ENCODE measurements around the gene CAPRIN2.

CAPRIN2 gene

GRCh38 chr12:30754750-30755394, at the start of gene CAPRIN2:
CAPRIN2 (minus strand) TSS chr12:30754951; CDS start chr12:30753520, 1,431 bp downstream.
- no peak for TF ChIP-seq Cebpa-rat (IDR thresholded peaks at IDR 0.05)
- Histone ChIP-seq H3K4me1 (peaks cover 20% of the 10 kb centered on the region), H3K4me2 (peak within 1 kb of the TSS; percentile 95), H3K9me3 (no peaks in the 10 kb centered on the region), H4K20me1 (no peaks in the 10 kb centered on the region), H3K27me3 (no peaks in the 10 kb centered on the region), H3K4me3 (peak within 1 kb of the TSS; percentile 85), H3K36me3 (no peaks in the 10 kb centered on the region), H3K27ac (peak within 1 kb of the TSS; percentile 79), H3K9ac (peak within 1 kb of the TSS; percentile 83)

- peaks cover 17% of the 10 kb centered on the region for H3K9me3 ChIP-seq
Observed at GRCh38 chr12:30797689-30798088, 42.9 kb upstream of the CAPRIN2 start.

GRCh38 chr12:30796891-30797371, 42.2 kb upstream of the CAPRIN2 start:
- peaks cover 17% of the 10 kb centered on the region for H3K9me3 ChIP-seq
- peaks cover 10% of the 10 kb centered on the region; the same call in 1 of the 2 replicates for H3K4me1 ChIP-seq
- no peak overlapping the region for H3K9ac ChIP-seq
- no peaks in the 10 kb centered on the region for H3K36me3 ChIP-seq
- H3K27ac ChIP-seq: no peak overlapping the region
- H3K4me3 ChIP-seq: no peak overlapping the region
- H3K4me2 ChIP-seq: peak overlapping the region; percentile 81; the same call in 1 of the 2 replicates
- peaks cover 39% of the 10 kb centered on the region for H3K27me3 ChIP-seq
- TF ChIP-seq Cebpa-rat (IDR thresholded peaks at IDR 0.05): no peak
- H4K20me1 ChIP-seq: peaks cover 54% of the 10 kb centered on the region

More at GRCh38 chr12:30797689-30798088, 42.9 kb upstream of the CAPRIN2 start:
- H3K27ac ChIP-seq: no peak overlapping the region
- no peak overlapping the region for H3K4me2 ChIP-seq
- peaks cover 39% of the 10 kb centered on the region for H3K27me3 ChIP-seq
- H3K4me3 ChIP-seq: no peak overlapping the region
- H3K9ac ChIP-seq: no peak overlapping the region
- H4K20me1 ChIP-seq: peaks cover 49% of the 10 kb centered on the region
- TF ChIP-seq Cebpa-rat (IDR thresholded peaks at IDR 0.05): no peak
- H3K4me1 ChIP-seq: peaks cover 10% of the 10 kb centered on the region; the same call in 1 of the 2 replicates
- H3K36me3 ChIP-seq: no peaks in the 10 kb centered on the region

- no peak for TF ChIP-seq Cebpa-rat (IDR thresholded peaks at IDR 0.05)
- Histone ChIP-seq H3K9me3 (peaks cover 17% of the 10 kb centered on the region), H3K27ac (no peak overlapping the region), H3K36me3 (no peaks in the 10 kb centered on the region), H3K9ac (no peak overlapping the region), H3K4me2 (peak overlapping the region; percentile 81), H3K4me1 (peaks cover 10% of the 10 kb centered on the region; the same call in 1 of the 2 replicates), H4K20me1 (peaks cover 54% of the 10 kb centered on the region), H3K27me3 (peaks cover 39% of the 10 kb centered on the region), H3K4me3 (peak overlapping the region; percentile 63)
Observed at GRCh38 chr12:30796313-30796780, 41.6 kb upstream of the CAPRIN2 start.

- Histone ChIP-seq H3K4me3 (peak overlapping the region; percentile 63), H3K27me3 (peaks cover 39% of the 10 kb centered on the region), H3K9me3 (peaks cover 17% of the 10 kb centered on the region), H4K20me1 (peaks cover 54% of the 10 kb centered on the region), H3K4me1 (peaks cover 10% of the 10 kb centered on the region; the same call in 1 of the 2 replicates), H3K27ac (no peak overlapping the region), H3K9ac (no peak overlapping the region), H3K4me2 (peak overlapping the region; percentile 81), H3K36me3 (no peaks in the 10 kb centered on the region)
- no peak for TF ChIP-seq Cebpa-rat (IDR thresholded peaks at IDR 0.05)
Observed at GRCh38 chr12:30795410-30796312, 40.9 kb upstream of the CAPRIN2 start.

- Histone ChIP-seq H3K4me2 (no peak overlapping the region), H4K20me1 (peaks cover 54% of the 10 kb centered on the region), H3K27me3 (peaks cover 39% of the 10 kb centered on the region), H3K9me3 (peaks cover 17% of the 10 kb centered on the region), H3K4me3 (no peak overlapping the region), H3K27ac (no peak overlapping the region), H3K36me3 (no peaks in the 10 kb centered on the region), H3K4me1 (peaks cover 10% of the 10 kb centered on the region; the same call in 1 of the 2 replicates), H3K9ac (no peak overlapping the region)
- TF ChIP-seq Cebpa-rat (IDR thresholded peaks at IDR 0.05): no peak
Observed at GRCh38 chr12:30794591-30795409, 40.0 kb upstream of the CAPRIN2 start.

- peaks cover 54% of the 10 kb centered on the region for H4K20me1 ChIP-seq
- peaks cover 10% of the 10 kb centered on the region; the same call in 1 of the 2 replicates for H3K4me1 ChIP-seq
- no peak overlapping the region for H3K4me3 ChIP-seq
- TF ChIP-seq Cebpa-rat (IDR thresholded peaks at IDR 0.05): no peak
- peaks cover 17% of the 10 kb centered on the region for H3K9me3 ChIP-seq
- H3K27ac ChIP-seq: no peak overlapping the region
- H3K36me3 ChIP-seq: no peaks in the 10 kb centered on the region
- no peak overlapping the region for H3K4me2 ChIP-seq
- H3K9ac ChIP-seq: no peak overlapping the region
- H3K27me3 ChIP-seq: peaks cover 39% of the 10 kb centered on the region
Observed at GRCh38 chr12:30794020-30794419, 39.3 kb upstream of the CAPRIN2 start.

- H3K9me3 ChIP-seq: peaks cover 17% of the 10 kb centered on the region
- no peak overlapping the region for H3K4me2 ChIP-seq
- H3K27me3 ChIP-seq: peaks cover 33% of the 10 kb centered on the region
- TF ChIP-seq Cebpa-rat (IDR thresholded peaks at IDR 0.05): no peak
- no peak overlapping the region for H3K4me3 ChIP-seq
- peaks cover 50% of the 10 kb centered on the region for H4K20me1 ChIP-seq
- no peaks in the 10 kb centered on the region for H3K36me3 ChIP-seq
- H3K27ac ChIP-seq: no peak overlapping the region
- no peak overlapping the region for H3K9ac ChIP-seq
- H3K4me1 ChIP-seq: peaks cover 10% of the 10 kb centered on the region; the same call in 1 of the 2 replicates
Observed at GRCh38 chr12:30792648-30793499, 38.1 kb upstream of the CAPRIN2 start.
